K562 (cell line): ENCODE measurements around the gene POT1.

Experiments used
- CBFB ChIP-seq: sonication (generic); formaldehyde crosslinking; IDR thresholded peaks from 2 replicates; pipeline ENCODE4 v1.4.0; 2020; ENCODE audit warnings: mild to moderate bottlenecking, missing genetic modification reagents
- ZBTB8A ChIP-seq: fragments of 450-650 bp; IDR thresholded peaks from 2 replicates; pipeline ENCODE4 v1.6.1; 2018; ENCODE audit warnings: mild to moderate bottlenecking, moderate library complexity; ENCODE audit not compliant: partially characterized antibody
- ZNF398 ChIP-seq: fragments of 250-450 bp; sonication (Bioruptor Pico); IDR thresholded peaks from 2 replicates; pipeline ENCODE4 v1.8.0; 2021; ENCODE audit warnings: moderate library complexity, mild to moderate bottlenecking, inconsistent platforms
- TF ChIP-seq, protein P1 (sequence below), 3 experiments: IDR thresholded peaks in 2 of 3; conservative IDR thresholded peaks in 1 of 3; 2 replicates each; pipeline ENCODE4 v1.5.1; 2011 to 2012; ENCODE audit warnings: low read length in 3 of 3, mild to moderate bottlenecking in 3 of 3, control low read depth in 2 of 3, improper control_type of control experiment in 1 of 3, inconsistent platforms in 1 of 3, low read depth in 1 of 3, mixed read lengths in 1 of 3, moderate library complexity in 1 of 3; ENCODE audit not compliant: insufficient read depth in 2 of 3
- TF ChIP-seq, protein P2 (sequence below): sonication (generic); formaldehyde crosslinking; IDR thresholded peaks from 2 replicates; pipeline ENCODE4 v1.5.0; 2020; ENCODE audit warnings: missing genetic modification reagents

DNA sequence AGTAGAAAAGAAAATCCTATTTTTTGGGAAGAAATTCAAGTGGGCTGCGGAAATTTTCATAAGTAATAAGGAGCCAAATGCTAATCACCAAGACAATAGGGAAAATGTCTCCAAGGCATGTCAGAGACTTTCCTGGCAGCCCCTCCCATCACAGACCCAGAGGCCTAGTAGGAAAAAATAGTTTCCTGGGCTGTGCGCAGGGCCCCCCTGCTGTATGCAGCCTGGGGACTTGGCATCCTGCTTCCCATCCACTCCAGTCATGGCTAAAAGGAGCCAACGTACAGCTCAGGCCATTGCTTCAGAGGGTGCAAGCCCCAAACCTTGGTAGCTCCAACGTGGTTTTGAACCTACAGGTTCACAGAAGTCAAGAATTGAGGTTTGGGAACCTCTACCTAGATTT, 12.8 kb upstream of the POT1 start:
- TF ChIP-seq CBFB (no peak), ZNF398 (CRISPR knock-in tag) (no peak), ZBTB8A (no peak)
- TF ChIP-seq, protein P1, sequence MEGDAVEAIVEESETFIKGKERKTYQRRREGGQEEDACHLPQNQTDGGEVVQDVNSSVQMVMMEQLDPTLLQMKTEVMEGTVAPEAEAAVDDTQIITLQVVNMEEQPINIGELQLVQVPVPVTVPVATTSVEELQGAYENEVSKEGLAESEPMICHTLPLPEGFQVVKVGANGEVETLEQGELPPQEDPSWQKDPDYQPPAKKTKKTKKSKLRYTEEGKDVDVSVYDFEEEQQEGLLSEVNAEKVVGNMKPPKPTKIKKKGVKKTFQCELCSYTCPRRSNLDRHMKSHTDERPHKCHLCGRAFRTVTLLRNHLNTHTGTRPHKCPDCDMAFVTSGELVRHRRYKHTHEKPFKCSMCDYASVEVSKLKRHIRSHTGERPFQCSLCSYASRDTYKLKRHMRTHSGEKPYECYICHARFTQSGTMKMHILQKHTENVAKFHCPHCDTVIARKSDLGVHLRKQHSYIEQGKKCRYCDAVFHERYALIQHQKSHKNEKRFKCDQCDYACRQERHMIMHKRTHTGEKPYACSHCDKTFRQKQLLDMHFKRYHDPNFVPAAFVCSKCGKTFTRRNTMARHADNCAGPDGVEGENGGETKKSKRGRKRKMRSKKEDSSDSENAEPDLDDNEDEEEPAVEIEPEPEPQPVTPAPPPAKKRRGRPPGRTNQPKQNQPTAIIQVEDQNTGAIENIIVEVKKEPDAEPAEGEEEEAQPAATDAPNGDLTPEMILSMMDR (IDR thresholded peaks at IDR 0.05 in 2 of 3, conservative IDR thresholded peaks at IDR 0.05 in 1 of 3; ENCODE audit: insufficient read depth in 2 of 3, low read depth in 1 of 3, low read length in 3 of 3), result no peak
- TF ChIP-seq, protein P2, sequence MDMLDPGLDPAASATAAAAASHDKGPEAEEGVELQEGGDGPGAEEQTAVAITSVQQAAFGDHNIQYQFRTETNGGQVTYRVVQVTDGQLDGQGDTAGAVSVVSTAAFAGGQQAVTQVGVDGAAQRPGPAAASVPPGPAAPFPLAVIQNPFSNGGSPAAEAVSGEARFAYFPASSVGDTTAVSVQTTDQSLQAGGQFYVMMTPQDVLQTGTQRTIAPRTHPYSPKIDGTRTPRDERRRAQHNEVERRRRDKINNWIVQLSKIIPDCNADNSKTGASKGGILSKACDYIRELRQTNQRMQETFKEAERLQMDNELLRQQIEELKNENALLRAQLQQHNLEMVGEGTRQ, result no peak
